Left colon (tissue), 2 donors: Measurements from ENCODE around the gene RBKS. TPM values are rescaled to one million over a fixed set of nuclear protein-coding genes. Genes with fewer than 3 reads are reported as not detected.
A peak's percentile ranks its signal among the peaks of the same experiment; 100 is the strongest.
"Not testable (repeated sequence)": the region's sequence is repeated elsewhere in the genome, so short reads cannot be mapped to it uniquely, and the experiment has no call there.

Source experiments
- ATAC-seq: fragments of 200-7000 bp; cut with Tn5 transposase; one replicate; pipeline ENCODE4 v1.9.1; 2020; ENCODE audit warnings: mild to moderate bottlenecking, moderate library complexity
- DNase-seq, 2 donors: peaks; one replicate each; pipeline ENCODE4 v3.0.0-alpha.2; 2020
- intact Hi-C, 2 donors: fragments of 100-400 bp; cut with DNase I in 1 of 2; cut with micrococcal nuclease in 1 of 2; formaldehyde crosslinking; loops; one replicate each; pipeline versions ENCODE4 v1.11.2 to v1.14.0; 2022; cut with DNase I, micrococcal nuclease
- total RNA-seq, 2 donors: library from RNA; stranded (reverse); fragmentation: NEBNext Ultra II Directional; extraction: Animal tissue kit (Norgen Biotek cat#: 25700); gene quantifications; one replicate each; pipeline ENCODE4 v1.2.1, GENCODE V29; 2021
- donor health status: DM: no; HTN: no; CAD: no.
- donor health status: DM: yes; HTN: yes; CAD: no.

Gene RBKS
- total RNA-seq, 2 donors from 2014 or later = 8.2 to 11.1 TPM

DNA sequence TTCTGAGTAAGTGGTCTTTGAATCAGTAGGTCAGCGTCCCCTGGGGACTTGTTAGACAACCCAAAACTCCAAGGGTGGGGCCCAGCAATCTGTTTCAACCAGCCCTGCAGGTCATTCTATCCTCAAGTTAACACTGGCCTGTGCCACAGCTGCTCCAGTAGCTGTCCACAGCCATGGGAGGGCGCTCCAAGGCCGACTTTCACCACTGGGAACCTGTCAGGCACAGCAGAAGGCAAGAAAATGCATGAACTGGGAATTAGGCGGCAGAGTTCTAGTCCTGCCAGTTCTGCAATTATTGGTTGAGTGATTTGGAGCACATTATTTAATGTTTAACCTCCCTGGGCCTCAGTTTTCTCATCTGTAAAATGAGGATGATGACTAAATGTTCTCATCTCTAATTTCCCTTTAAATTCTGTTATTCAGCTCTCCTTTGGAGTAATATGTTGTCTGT lies 136.0 kb downstream of the RBKS start:
- intact Hi-C loops = loop anchor here in 1 of 2 donors (10.0 kb wide), 1 partner anchor 701 kb away; no protein-coding TSS in a partner anchor
- ATAC-seq (peak; percentile 93), DNase-seq (peak; percentile 84 to 86)

DNA sequence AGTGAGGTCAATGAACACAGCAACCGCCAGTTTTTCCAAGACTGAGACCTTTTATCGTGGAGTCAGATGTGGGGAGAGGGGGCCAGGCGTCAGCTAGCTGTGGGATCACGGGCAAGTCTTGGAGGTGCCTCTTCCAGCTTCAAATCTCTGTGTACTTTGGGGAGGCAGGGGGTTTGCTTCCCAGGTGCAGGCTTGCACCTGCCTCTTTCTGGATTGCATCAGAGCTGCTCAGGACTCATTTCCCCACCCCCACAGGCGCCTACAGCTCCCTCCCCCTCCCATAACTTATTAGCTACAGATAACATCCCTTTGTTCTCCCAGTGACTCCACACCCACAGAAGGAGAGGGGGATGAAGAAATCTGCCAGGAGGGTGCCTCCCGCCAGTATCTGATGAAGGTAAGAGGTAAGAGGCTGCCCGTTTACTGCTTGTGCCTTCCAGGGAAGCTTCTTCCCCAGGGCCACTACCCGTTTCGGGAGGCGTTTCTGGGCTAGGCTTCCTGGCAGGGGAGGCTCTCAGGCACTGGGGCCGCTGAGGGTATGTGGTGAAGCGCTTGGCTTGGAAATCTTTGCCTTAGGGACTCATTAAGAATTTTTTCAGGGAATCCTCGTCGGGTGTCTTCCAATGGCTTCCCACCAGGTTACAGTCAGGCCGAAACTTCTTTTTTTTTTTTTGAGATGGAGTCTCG lies 137.5 kb downstream of the RBKS start:
- peak; percentile 68 for ATAC-seq
- peak; percentile 38 to 50 for DNase-seq
- intact Hi-C loops = loop anchor here in 1 of 2 donors (10.0 kb wide), 1 partner anchor 702 kb away; no protein-coding TSS in a partner anchor

DNA sequence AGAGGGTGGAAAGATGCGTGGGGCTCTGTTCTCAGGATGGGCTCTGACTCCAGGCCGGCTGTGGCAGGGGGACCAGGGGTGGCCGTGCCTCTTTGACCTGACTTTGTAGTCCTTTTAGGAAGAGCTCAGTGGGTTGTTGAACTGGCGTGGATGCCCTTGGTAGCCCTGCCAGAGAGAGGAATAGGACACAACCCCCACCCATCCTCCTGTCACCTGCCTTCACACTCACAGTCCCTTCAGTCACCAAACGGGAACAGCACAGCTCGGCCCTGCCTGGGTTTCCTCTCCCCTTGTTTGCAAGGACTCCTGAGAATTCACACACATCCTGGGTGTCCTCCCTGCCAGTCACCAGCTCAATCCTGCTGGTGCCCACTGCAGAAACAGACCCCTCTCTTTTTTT lies 138.8 kb downstream of the RBKS start:
- ATAC-seq (no peak), DNase-seq (no peak)
- intact Hi-C loops = loop anchor here in 1 of 2 donors (10.0 kb wide), 1 partner anchor 703 kb away; no protein-coding TSS in a partner anchor

DNA sequence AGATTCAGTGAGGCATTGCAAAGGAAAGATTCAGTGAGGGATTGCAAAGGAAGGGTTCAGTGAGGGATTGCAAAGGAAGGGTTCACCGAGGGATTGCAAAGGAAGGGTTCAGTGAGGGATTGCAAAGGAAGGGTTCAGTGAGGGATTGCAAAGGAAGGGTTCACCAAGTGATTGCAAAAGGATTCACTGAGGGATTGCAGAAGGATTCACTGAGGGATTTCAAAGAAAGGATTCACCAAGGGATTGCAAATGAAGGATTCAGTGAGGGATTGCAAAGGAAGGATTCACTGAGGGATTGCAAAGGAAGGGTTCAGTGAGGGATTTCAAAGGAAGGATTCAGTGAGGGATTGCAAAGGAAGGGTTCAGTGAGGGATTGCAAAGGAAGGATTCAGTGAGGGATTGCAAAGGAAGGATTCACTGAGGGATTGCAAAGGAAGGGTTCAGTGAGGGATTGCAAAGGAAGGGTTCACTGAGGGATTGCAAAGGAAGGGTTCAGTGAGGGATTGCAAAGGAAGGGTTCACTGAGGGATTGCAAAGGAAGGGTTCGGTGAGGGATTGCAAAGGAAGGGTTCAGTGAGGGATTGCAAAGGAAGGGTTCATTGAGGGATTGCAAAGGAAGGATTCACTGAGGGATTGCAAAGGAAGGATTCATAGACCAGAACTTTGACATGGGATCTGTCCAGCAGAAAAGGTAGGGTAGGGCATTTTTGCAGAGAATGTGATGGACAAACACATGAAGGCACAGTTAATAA lies 141.2 kb downstream of the RBKS start:
- intact Hi-C loops, DNase-seq, ATAC-seq: not testable (repeated sequence)

DNA sequence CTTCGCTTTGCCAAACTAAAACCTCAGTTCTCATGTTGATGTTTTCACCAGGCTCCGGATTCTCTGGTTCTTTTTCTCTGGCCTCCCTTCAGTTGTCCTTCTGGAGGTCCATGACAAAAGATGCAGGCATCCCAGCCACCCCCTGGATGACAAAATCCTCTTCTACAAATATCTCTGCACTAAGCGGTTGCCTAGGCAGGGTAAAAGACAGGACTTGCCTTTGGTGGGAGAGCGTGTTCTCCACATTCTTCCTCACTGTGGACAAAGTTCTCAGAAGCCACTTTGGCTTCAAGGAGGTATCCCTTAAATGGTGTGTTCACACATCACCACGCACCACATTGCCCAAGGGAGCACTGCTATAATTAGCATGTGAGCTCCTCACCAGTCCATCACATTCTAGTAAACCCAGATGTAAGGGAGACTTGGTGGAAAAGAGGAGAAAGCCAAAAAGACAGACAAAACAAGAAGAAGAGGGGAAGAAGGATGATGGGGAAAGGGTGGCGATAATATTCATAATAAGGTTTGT lies 142.3 kb downstream of the RBKS start:
- intact Hi-C loops = no loop called here
- ATAC-seq (no peak), DNase-seq (no peak)

DNA sequence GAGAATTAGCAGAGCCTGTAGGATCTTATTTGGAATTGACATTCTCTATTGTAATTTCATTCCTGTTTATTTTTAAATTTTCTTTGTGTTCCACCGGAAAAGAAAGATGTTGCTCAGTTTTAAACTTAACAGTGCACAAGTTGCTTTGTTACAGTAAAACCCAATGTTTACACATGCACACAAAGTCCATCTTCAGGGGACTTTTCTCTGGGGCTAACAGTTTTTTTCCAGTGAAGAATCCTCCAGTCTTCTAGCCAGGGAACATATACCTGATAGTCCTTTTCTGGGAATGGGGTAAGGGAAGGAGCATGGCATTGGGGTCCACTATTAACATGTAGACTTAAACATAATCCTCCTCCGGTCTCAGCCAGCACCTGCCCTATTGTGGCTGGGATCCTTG lies 143.9 kb downstream of the RBKS start:
- no peak for ATAC-seq
- no peak for DNase-seq
- intact Hi-C loops = no loop called here

DNA sequence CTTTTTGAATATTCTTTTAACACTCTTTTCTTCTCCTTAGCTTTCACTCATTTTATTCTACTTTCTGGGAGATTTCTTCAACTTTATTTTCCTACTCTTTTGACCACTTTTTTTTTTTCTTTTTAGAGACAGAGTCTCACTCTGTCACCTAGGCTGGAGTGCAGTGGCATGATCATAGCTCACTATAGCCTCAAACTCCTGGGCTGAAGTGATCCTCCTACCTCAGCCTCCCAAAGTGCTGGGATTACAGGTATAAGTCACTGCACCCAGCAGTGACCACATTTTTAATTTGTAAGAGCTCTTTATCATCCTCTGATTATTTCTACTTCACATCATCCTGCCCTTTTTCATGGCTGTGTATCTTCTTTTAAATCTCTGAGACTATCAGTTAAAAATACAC lies 144.7 kb downstream of the RBKS start:
- ATAC-seq, intact Hi-C loops, DNase-seq: not testable (repeated sequence)

DNA sequence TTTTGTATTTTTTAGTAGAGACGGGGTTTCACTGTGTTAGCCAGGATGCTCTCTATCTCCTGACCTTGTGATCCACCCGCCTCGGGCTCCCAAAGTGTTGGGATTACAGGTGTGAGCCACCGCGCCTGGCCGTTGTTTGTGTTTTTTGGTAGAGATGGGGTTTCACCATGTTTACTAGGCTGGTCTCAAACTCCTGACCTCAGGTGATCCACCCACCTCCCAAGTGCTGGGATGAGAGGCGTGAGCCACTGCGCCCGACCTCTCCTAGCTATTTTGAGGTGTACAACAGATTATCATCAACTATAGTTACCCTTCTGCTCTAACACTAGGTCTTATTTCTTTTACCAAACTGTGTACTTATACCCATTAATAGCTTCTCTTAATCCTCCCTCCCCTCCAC lies 147.6 kb downstream of the RBKS start:
- intact Hi-C loops = no loop called here
- DNase-seq (no peak), ATAC-seq (no peak)

DNA sequence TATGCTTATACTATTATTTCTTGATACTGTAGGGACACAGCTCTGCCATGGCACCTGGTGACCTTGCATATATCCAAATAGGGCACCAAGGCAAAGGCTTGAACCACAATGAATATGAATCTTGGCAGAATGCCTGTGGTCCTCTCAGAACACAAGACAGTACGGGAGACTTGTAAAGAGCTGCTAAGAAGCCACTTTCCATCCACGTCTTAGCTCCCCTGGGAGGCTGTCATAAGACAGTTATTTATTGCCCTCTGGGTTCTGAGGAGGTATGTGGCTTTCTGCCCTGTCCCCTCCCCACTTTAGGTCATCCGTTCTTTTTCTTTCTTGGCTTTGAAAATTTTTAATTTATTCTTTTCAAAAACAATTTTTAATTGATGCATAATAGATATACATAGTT lies 148.5 kb downstream of the RBKS start:
- ATAC-seq (no peak), DNase-seq (no peak)
- intact Hi-C loops = no loop called here

DNA sequence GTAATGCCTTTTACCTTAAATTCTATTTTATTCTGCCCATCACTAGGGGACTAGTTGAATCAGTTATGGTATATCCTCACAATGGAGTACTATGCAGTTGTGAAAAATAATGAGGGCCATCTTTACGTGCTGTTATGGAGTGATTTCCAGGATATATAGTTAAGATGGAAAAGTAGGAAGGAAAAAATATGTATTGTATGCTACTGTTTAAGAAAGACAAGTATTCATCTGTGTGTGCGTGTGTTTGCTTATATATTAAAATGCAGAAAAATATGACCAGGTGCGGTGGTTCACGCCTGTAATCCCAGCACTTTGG lies 151.2 kb downstream of the RBKS start:
- ATAC-seq (no peak), DNase-seq (no peak)
- intact Hi-C loops = no loop called here

DNA sequence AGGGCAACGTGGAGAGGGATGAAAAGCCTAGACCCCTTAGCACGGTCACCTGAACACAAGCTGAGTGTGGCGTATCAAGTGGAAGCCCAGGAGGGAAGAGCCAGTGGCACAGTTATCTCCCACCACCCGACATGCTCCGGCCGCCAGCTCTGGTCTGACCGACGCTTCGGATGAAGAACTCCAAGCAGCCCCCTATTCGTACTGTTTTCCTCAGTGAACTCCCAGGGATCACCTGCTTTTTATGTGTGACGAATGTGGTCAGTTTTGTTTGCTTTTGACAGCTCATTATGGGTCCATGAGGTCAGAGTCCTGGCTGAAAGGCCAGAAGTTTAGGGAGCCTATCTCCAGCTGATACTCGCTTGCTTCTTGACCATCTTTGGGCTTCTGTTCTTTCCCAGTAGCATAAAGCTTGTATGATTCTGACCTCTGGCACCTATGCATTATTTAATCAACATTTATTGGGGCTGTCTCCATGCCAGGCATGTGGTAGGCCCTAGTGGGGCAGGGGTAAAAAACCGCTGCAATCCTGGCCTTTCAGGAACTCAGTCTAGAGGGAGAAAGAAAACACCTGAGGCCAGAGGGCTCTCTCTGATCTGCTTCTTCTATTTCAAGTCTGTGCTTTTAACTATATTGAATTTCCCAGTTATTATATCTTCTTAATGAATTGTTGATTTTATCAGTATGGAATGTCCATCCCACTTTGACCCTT lies 151.7 kb downstream of the RBKS start:
- DNase-seq (no peak), ATAC-seq (no peak)
- intact Hi-C loops = no loop called here

DNA sequence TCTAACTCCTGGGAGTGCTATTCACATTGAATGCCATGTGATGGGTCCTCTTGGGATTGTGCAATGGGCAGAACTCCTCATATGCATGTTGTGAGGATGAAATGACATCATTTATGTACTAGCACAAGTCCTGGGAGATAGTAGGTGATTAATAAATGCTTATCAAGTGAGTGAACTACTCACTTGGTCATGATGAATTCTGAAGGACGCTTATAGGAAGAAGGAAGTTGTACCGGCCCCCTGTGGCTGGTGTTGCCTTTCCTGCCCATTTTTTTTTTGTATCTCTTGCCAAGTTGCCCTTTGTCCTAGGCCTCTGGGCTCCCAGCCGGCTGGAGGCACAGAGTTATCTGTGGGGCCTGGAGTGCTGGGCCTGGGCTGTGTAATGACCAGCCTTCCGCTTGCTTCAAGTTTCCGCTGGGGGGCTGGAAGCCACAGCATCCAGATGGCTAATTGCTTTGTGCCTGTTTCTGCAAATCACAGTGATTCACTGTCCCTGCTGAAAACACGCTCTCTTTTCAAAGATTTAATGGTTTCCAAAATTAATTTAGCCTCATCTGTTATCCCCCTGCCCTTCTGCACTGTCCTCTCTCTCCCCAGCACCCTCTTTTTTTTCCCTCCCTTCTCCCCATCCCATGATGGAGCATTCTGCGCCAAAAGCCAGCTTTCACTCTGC lies 152.4 kb downstream of the RBKS start:
- DNase-seq (no peak), ATAC-seq (peak; percentile 39)
- intact Hi-C loops = no loop called here

DNA sequence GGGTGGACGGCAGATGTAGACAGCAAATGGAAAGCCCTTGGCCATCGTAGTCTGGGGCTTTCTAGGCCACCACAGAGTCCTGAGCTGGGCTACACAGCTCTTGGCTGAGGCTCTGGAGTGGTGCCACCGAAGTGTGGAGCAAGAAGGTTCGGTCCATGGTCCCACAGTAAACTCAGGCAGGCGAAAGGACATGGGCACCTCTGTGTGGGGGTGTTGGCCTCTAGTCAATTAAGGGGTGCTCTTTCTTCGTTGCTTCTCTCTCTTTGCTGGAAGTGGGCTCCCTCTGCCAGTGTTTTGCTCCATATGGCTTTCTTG lies 153.3 kb downstream of the RBKS start:
- intact Hi-C loops = no loop called here
- DNase-seq = no peak
- ATAC-seq = no peak

DNA sequence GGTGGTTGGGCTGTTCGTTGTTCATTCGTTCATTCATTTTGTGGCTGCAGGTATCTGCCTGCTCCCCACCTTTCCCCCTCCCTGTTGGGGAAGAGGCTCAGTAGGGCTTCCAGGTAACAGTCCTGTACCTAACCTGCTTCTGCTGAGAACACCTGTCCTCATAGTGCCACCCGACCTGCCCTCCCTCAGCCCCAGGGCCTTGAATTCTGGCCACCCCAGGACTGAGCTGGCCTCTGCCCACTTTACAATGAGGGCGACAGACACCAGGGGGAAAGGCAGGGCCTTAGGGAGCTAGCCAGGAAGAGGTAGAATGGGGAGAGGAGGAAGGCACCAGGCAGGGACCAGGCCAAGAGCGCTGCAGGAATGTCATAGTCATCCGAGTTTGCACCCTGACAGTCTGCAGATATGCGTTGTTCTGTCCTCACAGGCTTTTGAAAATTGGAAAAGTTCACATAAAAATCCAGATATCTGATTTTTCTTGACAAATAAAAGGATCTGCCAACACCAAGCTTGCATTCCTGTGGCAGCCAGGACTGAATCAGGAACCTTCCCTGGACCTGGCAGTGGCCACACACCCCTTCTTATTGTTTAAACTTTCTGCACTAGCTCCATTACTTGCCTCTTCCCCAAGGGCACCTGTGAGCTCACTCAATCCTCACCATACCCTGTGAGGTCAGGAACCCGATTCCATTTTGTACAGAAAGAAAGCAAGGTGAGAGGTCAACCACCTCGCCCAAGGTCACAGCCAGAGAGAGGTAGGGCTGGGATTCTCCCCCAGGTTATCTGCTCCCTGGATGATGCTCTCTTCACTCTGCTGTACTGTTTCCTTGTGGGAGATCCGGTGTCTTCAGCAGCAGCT lies 153.9 kb downstream of the RBKS start:
- no peak for DNase-seq
- no peak for ATAC-seq

DNA sequence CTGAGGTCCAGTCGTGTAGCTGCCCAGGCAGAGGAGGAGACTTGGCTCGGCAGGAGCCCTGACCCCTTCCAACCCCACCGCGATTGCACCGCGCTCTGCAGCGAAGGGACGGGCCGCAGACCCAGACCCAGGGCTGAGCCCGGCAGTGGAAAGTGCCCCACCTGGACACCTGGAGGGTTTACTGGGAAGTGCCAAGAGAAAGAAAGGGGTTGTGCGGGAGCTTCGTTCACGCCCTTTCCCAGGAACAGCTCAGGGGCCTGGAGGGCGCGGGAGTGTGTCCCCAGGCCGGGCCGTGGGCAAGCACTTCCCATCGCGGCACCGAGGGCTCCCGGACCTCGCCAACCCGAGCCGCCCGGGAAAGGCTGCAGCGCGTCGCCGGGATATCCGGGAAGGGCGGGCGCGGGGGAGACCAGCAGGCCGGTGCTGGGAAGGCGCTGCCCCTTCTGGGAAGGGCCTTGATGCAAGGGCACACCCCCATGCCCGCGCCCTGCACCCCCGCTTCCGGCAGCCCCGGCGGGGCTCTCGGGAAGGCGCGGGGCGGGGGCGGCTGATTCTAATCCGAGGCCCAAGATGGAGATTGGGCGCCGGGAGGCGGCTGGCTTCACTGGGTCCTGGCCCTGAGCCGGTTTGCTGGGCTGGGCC lies 154.8 kb downstream of the RBKS start:
- ATAC-seq (peak; percentile 94), DNase-seq (peak; percentile 81 to 86)
- intact Hi-C loops = no loop called here

More for the DNA sequence above, 153.9 kb downstream of the RBKS start:
- intact Hi-C loops = no loop called here

DNA sequence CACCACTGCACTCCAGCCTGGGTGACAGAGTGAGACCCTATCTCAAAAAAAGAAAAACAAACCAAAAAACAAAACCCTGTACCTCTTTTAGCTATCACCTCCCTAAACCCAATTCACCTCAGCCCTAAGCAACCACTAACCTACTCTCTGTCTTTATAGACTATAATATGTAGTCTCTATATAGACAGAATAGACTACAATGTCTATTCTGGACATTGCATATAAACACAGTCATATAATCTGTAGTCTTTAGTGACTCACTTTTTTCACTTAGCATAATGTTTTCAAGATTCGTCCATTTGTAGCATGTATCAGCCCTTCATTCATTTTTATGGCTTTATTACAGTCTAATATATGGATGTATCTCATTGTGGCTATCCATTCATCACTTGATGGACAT lies 155.9 kb downstream of the RBKS start:
- ATAC-seq (no peak), DNase-seq (no peak)
- intact Hi-C loops = no loop called here
